OCI-M2 (cell line): ENCODE data around the gene LRRC8D.

Experiments
- DNase-seq: peaks from one replicate; lab custom pipeline; 2025; ENCODE audit not compliant: unreplicated experiment; lab: John Stamatoyannopoulos, UW

LRRC8D gene

GRCh38 chr1:89806616-89807015 lies 14.2 kb upstream of the LRRC8D start:
- no peak for DNase-seq

GRCh38 chr1:89807503-89807902 lies 13.3 kb upstream of the LRRC8D start:
- no peak for DNase-seq

- no peak for DNase-seq
Observed at GRCh38 chr1:89807983-89808382, 12.8 kb upstream of the LRRC8D start.

GRCh38 chr1:89808441-89809117 lies 12.3 kb upstream of the LRRC8D start:
- no peak for DNase-seq

- no peak for DNase-seq
Observed at GRCh38 chr1:89809556-89809955, 11.3 kb upstream of the LRRC8D start.

- DNase-seq = no peak
Observed at GRCh38 chr1:89810302-89810701, 10.5 kb upstream of the LRRC8D start.

- no peak for DNase-seq
Observed at GRCh38 chr1:89810880-89811279, 10.0 kb upstream of the LRRC8D start.

GRCh38 chr1:89812992-89813391 lies 7.8 kb upstream of the LRRC8D start:
- no peak for DNase-seq

- DNase-seq = no peak
Observed at GRCh38 chr1:89815040-89815439, 5.8 kb upstream of the LRRC8D start.

- DNase-seq = no peak
Observed at GRCh38 chr1:89815611-89816010, 5.2 kb upstream of the LRRC8D start.

GRCh38 chr1:89816366-89816765 lies 4.5 kb upstream of the LRRC8D start:
- no peak for DNase-seq

- DNase-seq = no peak
Observed at GRCh38 chr1:89821322-89822108, 683 bp downstream of the LRRC8D start.

GRCh38 chr1:89822109-89822962 lies 1.5 kb downstream of the LRRC8D start:
- no peak for DNase-seq

- no peak for DNase-seq
Observed at GRCh38 chr1:89822999-89823628, 2.3 kb downstream of the LRRC8D start.

GRCh38 chr1:89823679-89824292 lies 3.0 kb downstream of the LRRC8D start:
- peak; percentile 42 for DNase-seq

GRCh38 chr1:89826594-89826993 lies 5.8 kb downstream of the LRRC8D start:
- no peak for DNase-seq

GRCh38 chr1:89827330-89827729 lies 6.5 kb downstream of the LRRC8D start:
- no peak for DNase-seq

- DNase-seq = no peak
Observed at GRCh38 chr1:89827902-89828301, 7.1 kb downstream of the LRRC8D start.

GRCh38 chr1:89829186-89829585 lies 8.4 kb downstream of the LRRC8D start:
- DNase-seq = no peak

- DNase-seq = no peak
Observed at GRCh38 chr1:89831462-89832120, 10.8 kb downstream of the LRRC8D start.
